Spleen (tissue), 7 donors: ENCODE measurements around the gene SLC45A1.

ENCODE experiments used
- CTCF ChIP-seq, 11 experiments: fragments of 200-600 bp in 7 of 11; fragments of 450-650 bp in 4 of 11; sonication (generic) in 4 of 11; IDR thresholded peaks in 8 of 11; conservative IDR thresholded peaks in 3 of 11; 1 replicate in 7 of 11; 2 replicates in 4 of 11; pipeline versions ENCODE4 v1.4.0 to v1.8.0; 2016 to 2021; ENCODE audit warnings: antibody characterized with exemption in 11 of 11, inconsistent platforms in 4 of 11, mild to moderate bottlenecking in 1 of 11
- POLR2A ChIP-seq, 3 donors: fragments of 450-650 bp; IDR thresholded peaks; one replicate each; pipeline ENCODE4 v1.5.1; 2017; ENCODE audit warnings: antibody characterized with exemption in 3 of 3, mild to moderate bottlenecking in 1 of 3
- donor health status: DM: no; HTN: no; CAD: no; lungs with moderate emphysema.
- donor health status: DM: no; HTN: no; CAD: no.
- donor health status: DM: no; HTN: no; CAD: no.

DNA sequence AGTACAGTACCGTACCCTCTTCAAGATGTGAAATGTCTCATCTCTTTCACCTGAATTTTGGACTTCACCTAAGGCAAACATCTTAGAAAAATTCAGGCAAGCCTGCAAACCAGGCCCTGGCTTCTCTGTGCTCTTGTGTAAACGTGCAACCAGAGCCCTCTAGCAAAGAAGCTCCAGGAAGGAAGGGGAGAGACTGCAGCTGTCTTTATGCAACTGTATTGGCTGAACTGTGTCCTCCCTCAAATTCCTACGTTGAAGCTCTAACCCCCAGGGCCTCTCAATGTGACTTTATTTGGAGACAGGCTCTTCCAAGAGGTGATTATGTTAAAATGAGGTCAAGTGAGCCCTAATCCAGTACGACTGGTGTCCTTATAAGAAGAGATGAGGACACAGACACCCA is 60.3 kb downstream of the SLC45A1 start:
- TF ChIP-seq POLR2A (IDR thresholded peaks at IDR 0.05): no peak
- no peak for TF ChIP-seq CTCF (IDR thresholded peaks at IDR 0.05 in 8 of 11, conservative IDR thresholded peaks at IDR 0.05 in 3 of 11)
